Muscle layer of colon (tissue), 2 donors: ENCODE data around the gene LILRB1.
"Not testable (repeated sequence)": the region's sequence is repeated elsewhere in the genome, so short reads cannot be mapped to it uniquely, and the experiment has no call there.

Experiments used
- H3K27ac ChIP-seq: one replicate; pipeline ENCODE4 v1.7.0; 2013; ENCODE audit warnings: low read depth, mild to moderate bottlenecking, low read length, moderate library complexity
- H3K27me3 ChIP-seq, 2 donors: one replicate each; pipeline ENCODE4 v1.7.0; 2013; ENCODE audit warnings: low read length in 2 of 2, mild to moderate bottlenecking in 2 of 2; ENCODE audit not compliant: insufficient read depth in 2 of 2, control insufficient read depth in 1 of 2
- H3K36me3 ChIP-seq: one replicate; pipeline ENCODE4 v1.7.0; 2013; ENCODE audit warnings: mild to moderate bottlenecking, low read length; ENCODE audit not compliant: insufficient read depth
- H3K4me1 ChIP-seq: one replicate; pipeline ENCODE4 v1.7.0; 2013; ENCODE audit warnings: mild to moderate bottlenecking, low read length; ENCODE audit not compliant: insufficient read depth
- H3K4me3 ChIP-seq, 2 donors: one replicate each; pipeline ENCODE4 v1.7.0; 2013; ENCODE audit warnings: low read length in 2 of 2, low read depth in 1 of 2, mild to moderate bottlenecking in 1 of 2, moderate library complexity in 1 of 2
- H3K9ac ChIP-seq: one replicate; pipeline ENCODE4 v1.7.0; 2013; ENCODE audit warnings: low read length
- H3K9me3 ChIP-seq: one replicate; pipeline ENCODE4 v1.7.0; 2013; ENCODE audit warnings: mild to moderate bottlenecking, low read length
- donor health status: abdominal sarcoma.
- donor health status: Adenocarcinoma of cecum.

LILRB1 gene

GRCh38 chr19:54630262-54630661 lies at the start of gene LILRB1:
LILRB1 (plus strand) TSS chr19:54630484; CDS start chr19:54631074, 590 bp downstream.
- H3K9ac ChIP-seq, H3K9me3 ChIP-seq, H3K36me3 ChIP-seq, H3K4me1 ChIP-seq, H3K27ac ChIP-seq, H3K27me3 ChIP-seq, H3K4me3 ChIP-seq: not testable (repeated sequence)

GRCh38 chr19:54586397-54586796 lies 43.9 kb upstream of the LILRB1 start:
- H3K27ac ChIP-seq, result no peak overlapping the region
- no peaks in the 10 kb centered on the region for H3K4me1 ChIP-seq
- no peak overlapping the region for H3K9ac ChIP-seq
- H3K36me3 ChIP-seq, result no peaks in the 10 kb centered on the region
- H3K27me3 ChIP-seq, result no peaks in the 10 kb centered on the region
- no peak overlapping the region for H3K4me3 ChIP-seq
- H3K9me3 ChIP-seq, result no peaks in the 10 kb centered on the region

- Histone ChIP-seq H3K9ac (no peak overlapping the region), H3K9me3 (no peaks in the 10 kb centered on the region), H3K4me3 (no peak overlapping the region), H3K27me3 (no peaks in the 10 kb centered on the region), H3K36me3 (no peaks in the 10 kb centered on the region), H3K4me1 (no peaks in the 10 kb centered on the region), H3K27ac (no peak overlapping the region)
Measured at GRCh38 chr19:54587026-54587425, 43.3 kb upstream of the LILRB1 start.

GRCh38 chr19:54593445-54593844 lies 36.8 kb upstream of the LILRB1 start, which contains the start of gene LILRA1:
LILRA1 (plus strand) TSS chr19:54593632; CDS start chr19:54594245, 613 bp downstream.
- not testable (repeated sequence) for H3K9ac ChIP-seq, H3K27ac ChIP-seq, H3K36me3 ChIP-seq, H3K4me1 ChIP-seq, H3K9me3 ChIP-seq, H3K4me3 ChIP-seq, H3K27me3 ChIP-seq

- H3K27ac ChIP-seq, H3K9ac ChIP-seq, H3K4me3 ChIP-seq: not testable (repeated sequence)
Measured at GRCh38 chr19:54593931-54594626, 36.2 kb upstream of the LILRB1 start.

GRCh38 chr19:54594737-54595136 lies 35.5 kb upstream of the LILRB1 start:
- Histone ChIP-seq H3K9ac (no peak overlapping the region), H3K4me3 (no peak overlapping the region), H3K9me3 (no peaks in the 10 kb centered on the region), H3K27ac (no peak overlapping the region), H3K27me3 (no peaks in the 10 kb centered on the region), H3K36me3 (no peaks in the 10 kb centered on the region), H3K4me1 (no peaks in the 10 kb centered on the region)

More at GRCh38 chr19:54593931-54594626, 36.2 kb upstream of the LILRB1 start:
- H3K4me1 ChIP-seq, H3K27me3 ChIP-seq, H3K36me3 ChIP-seq, H3K9me3 ChIP-seq: not testable (repeated sequence)

GRCh38 chr19:54595680-54596436 lies 34.4 kb upstream of the LILRB1 start:
- not testable (repeated sequence) for H3K4me1 ChIP-seq, H3K27ac ChIP-seq, H3K27me3 ChIP-seq, H3K9ac ChIP-seq, H3K36me3 ChIP-seq, H3K4me3 ChIP-seq, H3K9me3 ChIP-seq

GRCh38 chr19:54600212-54600611 lies 30.1 kb upstream of the LILRB1 start:
- Histone ChIP-seq H3K9me3 (peaks cover 3% of the 10 kb centered on the region), H3K27me3 (no peaks in the 10 kb centered on the region), H3K4me3 (no peak overlapping the region), H3K36me3 (no peaks in the 10 kb centered on the region), H3K9ac (no peak overlapping the region), H3K4me1 (no peaks in the 10 kb centered on the region), H3K27ac (no peak overlapping the region)

- no peak overlapping the region for H3K9ac ChIP-seq
- H3K9me3 ChIP-seq, result peaks cover 3% of the 10 kb centered on the region
- H3K36me3 ChIP-seq, result no peaks in the 10 kb centered on the region
Measured at GRCh38 chr19:54606230-54606629, 24.1 kb upstream of the LILRB1 start.

GRCh38 chr19:54606891-54607784 lies 23.1 kb upstream of the LILRB1 start:
- no peak overlapping the region for H3K4me3 ChIP-seq
- H3K27me3 ChIP-seq, result no peaks in the 10 kb centered on the region
- H3K9me3 ChIP-seq, result peaks cover 3% of the 10 kb centered on the region
- no peak overlapping the region for H3K27ac ChIP-seq
- no peaks in the 10 kb centered on the region for H3K36me3 ChIP-seq
- no peaks in the 10 kb centered on the region for H3K4me1 ChIP-seq
- no peak overlapping the region for H3K9ac ChIP-seq

More at GRCh38 chr19:54606230-54606629, 24.1 kb upstream of the LILRB1 start:
- no peaks in the 10 kb centered on the region for H3K27me3 ChIP-seq
- H3K4me1 ChIP-seq, result no peaks in the 10 kb centered on the region
- H3K27ac ChIP-seq, result no peak overlapping the region
- no peak overlapping the region for H3K4me3 ChIP-seq

- Histone ChIP-seq H3K27ac (no peak overlapping the region), H3K9me3 (peaks cover 3% of the 10 kb centered on the region), H3K4me3 (no peak overlapping the region), H3K36me3 (no peaks in the 10 kb centered on the region), H3K9ac (no peak overlapping the region), H3K4me1 (no peaks in the 10 kb centered on the region), H3K27me3 (no peaks in the 10 kb centered on the region)
Measured at GRCh38 chr19:54607785-54608150, 22.5 kb upstream of the LILRB1 start.
